Retina (tissue), 1 donor: Measurements from ENCODE around the gene VWA7.
"Not testable (repeated sequence)": the region's sequence is repeated elsewhere in the genome, so short reads cannot be mapped to it uniquely, and the experiment has no call there.

Experiments
- DNase-seq: peaks from one replicate; pipeline ENCODE4 v3.0.0-alpha.2; 2016

VWA7 gene

GRCh38 chr6:31799781-31800180, 22.7 kb upstream of the VWA7 start:
- no peak for DNase-seq

GRCh38 chr6:31797588-31797987, 20.5 kb upstream of the VWA7 start:
- no peak for DNase-seq

GRCh38 chr6:31796993-31797385, 19.9 kb upstream of the VWA7 start:
- DNase-seq = no peak

GRCh38 chr6:31795616-31796298, 18.6 kb upstream of the VWA7 start, which contains the start of gene VARS1:
VARS1 (minus strand) TSS chr6:31795752; CDS start chr6:31795217, 535 bp downstream.
- peak; percentile 91 for DNase-seq

GRCh38 chr6:31794866-31795615, 17.9 kb upstream of the VWA7 start:
- DNase-seq = peak; percentile 89

- peak; percentile 37 for DNase-seq
These were observed 17.3 kb upstream of the VWA7 start for GRCh38 chr6:31794294-31794865.

GRCh38 chr6:31793927-31794245, 16.8 kb upstream of the VWA7 start:
- not testable (repeated sequence) for DNase-seq

- DNase-seq = no peak
These were observed 15.6 kb upstream of the VWA7 start for GRCh38 chr6:31792761-31793171.

GRCh38 chr6:31792090-31792374, 14.9 kb upstream of the VWA7 start:
- DNase-seq = no peak

GRCh38 chr6:31791324-31792089, 14.4 kb upstream of the VWA7 start:
- DNase-seq = peak; percentile 75

- no peak for DNase-seq
These were observed 8.3 kb upstream of the VWA7 start for GRCh38 chr6:31785475-31785874.

GRCh38 chr6:31784098-31784925, 7.2 kb upstream of the VWA7 start:
- DNase-seq = no peak

GRCh38 chr6:31782126-31782855, 5.2 kb upstream of the VWA7 start:
- DNase-seq = no peak

GRCh38 chr6:31781244-31782125, 4.4 kb upstream of the VWA7 start:
- DNase-seq = no peak

- no peak for DNase-seq
These were observed 3.5 kb upstream of the VWA7 start for GRCh38 chr6:31780507-31781243.

GRCh38 chr6:31779908-31780307, 2.8 kb upstream of the VWA7 start:
- DNase-seq = no peak

- DNase-seq = no peak
These were observed 2.1 kb upstream of the VWA7 start for GRCh38 chr6:31778999-31779885.

- no peak for DNase-seq
These were observed 1.1 kb upstream of the VWA7 start for GRCh38 chr6:31778193-31778592.

- no peak for DNase-seq
These were observed 531 bp upstream of the VWA7 start for GRCh38 chr6:31777667-31778050.
